GM12878 (cell line): ENCODE measurements around the gene ADCYAP1R1. TPM values are rescaled to one million over a fixed set of nuclear protein-coding genes. Genes with fewer than 3 reads are reported as not detected.

Source experiments
- ASH2L ChIP-seq: fragments of 300-600, 200-600 bp; sonication (generic); IDR thresholded peaks from 2 replicates; pipeline ENCODE4 v1.6.1; 2017; ENCODE audit warnings: low read depth, mild to moderate bottlenecking, borderline replicate concordance
- IRF5 ChIP-seq: fragments of 450-650 bp; IDR thresholded peaks from 2 replicates; pipeline ENCODE4 v1.6.1; 2017; ENCODE audit warnings: borderline replicate concordance
- PAX5 ChIP-seq: IDR thresholded peaks from 2 replicates; pipeline ENCODE4 v1.6.1; 2011; ENCODE audit warnings: low read depth, low read length, borderline replicate concordance
- PRDM15 ChIP-seq: fragments of 450-650 bp; formaldehyde crosslinking; IDR thresholded peaks from 2 replicates; pipeline ENCODE4 v1.4.0; 2020; ENCODE audit warnings: mild to moderate bottlenecking, moderate library complexity
- SPI1 ChIP-seq: IDR thresholded peaks from 2 replicates; pipeline ENCODE4 v1.6.1; 2011; ENCODE audit warnings: low read depth, mild to moderate bottlenecking, low read length, moderate library complexity, borderline replicate concordance; ENCODE audit not compliant: insufficient read depth
- polyA plus RNA-seq, 11 experiments: library from polyadenylated mRNA; depleted of rRNA in 4 of 11; unstranded in 6 of 11; stranded (reverse) in 5 of 11; fragments of >200 nt; fragmentation: Nextera tagmentation in 4 of 11; fragmentation: Illumina TruSeq in 1 of 11; extraction: Ambion mirVana in 4 of 11; extraction: Trizol in 1 of 11; gene quantifications; 1 replicate in 1 of 11; 2 replicates in 10 of 11; pipeline versions ENCODE4 v1.2.1 to v1.2.3, GENCODE V29; 2011 to 2016; ENCODE audit warnings: inconsistent platforms in 2 of 11, missing spikeins in 2 of 11, low read depth in 1 of 11
- total RNA-seq, 4 experiments: library from RNA; depleted of rRNA in 3 of 4; stranded (reverse); fragments of >200 nt in 3 of 4; fragmentation: Illumina TruSeq in 1 of 4; extraction: Trizol in 1 of 4; gene quantifications; 2 replicates each; pipeline versions ENCODE4 v1.2.1 to v1.2.3, GENCODE V29; 2013 to 2021

ADCYAP1R1 gene
- total and polyA plus RNA-seq, 10 of the 15 experiments (the other 5 are each of a cell fraction or from before 2014, with no cell fraction given): not detected

- TF ChIP-seq IRF5: no peak
- no peak for TF ChIP-seq PRDM15 (CRISPR knock-in tag)
- TF ChIP-seq ASH2L: no peak
- peak; percentile 37; the same call in 1 of the 2 replicates for TF ChIP-seq PAX5
- no peak for TF ChIP-seq SPI1
Observed at GRCh38 chr7:31023877-31024276, 28.2 kb upstream of the ADCYAP1R1 start (continued).
